ENCODE data around the gene PCTP.

Gene PCTP

DNA sequence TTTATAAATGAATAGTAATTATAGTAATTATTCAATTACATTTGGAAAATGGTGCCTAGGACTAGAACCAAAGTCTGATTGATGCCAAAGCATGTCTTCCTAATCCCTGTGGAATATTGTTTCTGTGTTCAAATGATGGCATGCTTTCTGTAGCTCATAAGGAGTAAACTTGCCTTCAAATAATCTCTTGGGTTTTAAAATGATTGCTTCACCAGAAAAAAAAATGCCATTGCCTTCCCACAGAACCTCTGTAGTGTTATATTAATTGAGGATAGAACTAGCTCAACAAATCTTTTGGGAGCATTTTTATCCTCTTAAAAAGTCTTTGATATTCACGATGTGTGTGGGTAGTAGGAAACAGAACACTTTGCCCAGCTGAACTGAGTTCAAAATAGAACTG is 20.5 kb upstream of the PCTP start:
- Histone ChIP-seq H3K9me3 (ENCODE audit: insufficient read depth, low read length) (no peaks in the 10 kb centered on the region), H3K27ac (ENCODE audit: low read depth, low read length) (no peak overlapping the region), H3K4me3 (ENCODE audit: insufficient read depth, low read length, poor library complexity, severe bottlenecking) (no peak overlapping the region), H3K79me2 (ENCODE audit: insufficient read depth, low read length) (no peaks in the 10 kb centered on the region), H3K36me3 (ENCODE audit: low read length) (no peaks in the 10 kb centered on the region), H4K20me1 (ENCODE audit: low read depth, low read length) (no peaks in the 10 kb centered on the region), H3K27me3 (ENCODE audit: low read length) (no peaks in the 10 kb centered on the region), H3K9ac (ENCODE audit: low read length) (no peak overlapping the region), H3F3A (ENCODE audit: insufficient read depth) (no peaks in the 10 kb centered on the region), H3K9me2 (replicated peaks; ENCODE audit: insufficient read depth, low read length) (no peaks in the 10 kb centered on the region), H3K4me2 (ENCODE audit: low read depth, low read length, poor library complexity, severe bottlenecking) (no peak overlapping the region), H2AFZ (ENCODE audit: low read depth, low read length, severe bottlenecking) (no peak overlapping the region)
- no peak for TF ChIP-seq CTCF (IDR thresholded peaks at IDR 0.05; ENCODE audit: insufficient read depth, low read length, poor library complexity, severe bottlenecking)

- H3K9me2 ChIP-seq (replicated peaks; ENCODE audit: insufficient read depth, low read length), result no peaks in the 10 kb centered on the region
- no peaks in the 10 kb centered on the region for H3K79me2 ChIP-seq (ENCODE audit: insufficient read depth, low read length)
- H3K4me3 ChIP-seq (ENCODE audit: insufficient read depth, low read length, poor library complexity, severe bottlenecking), result no peak overlapping the region
- H3K27me3 ChIP-seq (ENCODE audit: low read length), result no peaks in the 10 kb centered on the region
- H3F3A ChIP-seq (ENCODE audit: insufficient read depth), result no peaks in the 10 kb centered on the region
- TF ChIP-seq CTCF (IDR thresholded peaks at IDR 0.05; ENCODE audit: insufficient read depth, low read length, poor library complexity, severe bottlenecking), result no peak
- TF ChIP-seq EZH2phosphoT487 (conservative IDR thresholded peaks at IDR 0.05; ENCODE audit: low read length), result no peak
- H3K36me3 ChIP-seq (ENCODE audit: low read length), result no peaks in the 10 kb centered on the region
- H4K20me1 ChIP-seq (ENCODE audit: low read depth, low read length), result no peaks in the 10 kb centered on the region
- H3K9me3 ChIP-seq (ENCODE audit: insufficient read depth, low read length), result no peaks in the 10 kb centered on the region
- H3K4me2 ChIP-seq (ENCODE audit: low read depth, low read length, poor library complexity, severe bottlenecking), result no peak overlapping the region
- no peak overlapping the region for H2AFZ ChIP-seq (ENCODE audit: low read depth, low read length, severe bottlenecking)
- no peak overlapping the region for H3K9ac ChIP-seq (ENCODE audit: low read length)
- H3K27ac ChIP-seq (ENCODE audit: low read depth, low read length), result no peak overlapping the region
Measured at GRCh38 chr17:55730808-55731207, 20.0 kb upstream of the PCTP start.

DNA sequence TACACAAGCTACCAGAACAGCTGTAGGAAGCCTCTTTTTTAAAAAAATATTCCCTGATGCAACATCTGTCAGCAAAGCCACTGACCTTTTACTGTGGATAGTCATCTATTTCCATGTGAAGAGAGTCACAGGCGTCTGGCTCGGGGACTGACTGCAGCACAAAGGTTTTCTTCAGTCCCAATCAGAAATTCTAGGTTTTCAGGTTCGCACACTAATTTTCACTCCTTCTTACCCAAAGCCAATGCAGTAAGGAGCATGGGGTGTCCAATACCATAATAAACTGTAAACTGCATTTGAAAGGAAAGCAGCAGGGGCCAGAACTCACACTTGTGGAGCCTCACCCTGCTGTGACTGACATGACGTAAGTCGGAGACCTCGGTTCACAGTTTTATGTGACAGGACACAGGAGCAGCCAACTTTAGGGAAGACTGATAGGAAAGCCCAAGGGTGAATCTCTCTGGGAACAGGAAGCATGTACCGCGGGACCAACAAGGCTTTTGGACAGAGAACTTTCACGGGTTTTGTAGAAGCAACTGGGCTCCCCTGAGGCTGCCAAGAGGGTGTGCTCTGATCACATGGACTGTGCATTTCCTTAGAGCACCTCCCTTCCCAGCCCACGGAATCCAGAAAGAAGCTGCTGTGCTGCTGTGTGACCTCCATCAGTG is 19.1 kb upstream of the PCTP start:
- H3K4me2 ChIP-seq (ENCODE audit: low read depth, low read length, poor library complexity, severe bottlenecking), result no peak overlapping the region
- H3K9me2 ChIP-seq (replicated peaks; ENCODE audit: insufficient read depth, low read length), result no peaks in the 10 kb centered on the region
- TF ChIP-seq EZH2phosphoT487 (conservative IDR thresholded peaks at IDR 0.05; ENCODE audit: low read length) (no peak), CTCF (IDR thresholded peaks at IDR 0.05; ENCODE audit: insufficient read depth, low read length, poor library complexity, severe bottlenecking) (no peak)
- no peak overlapping the region for H3K9ac ChIP-seq (ENCODE audit: low read length)
- no peak overlapping the region for H2AFZ ChIP-seq (ENCODE audit: low read depth, low read length, severe bottlenecking)
- H3K79me2 ChIP-seq (ENCODE audit: insufficient read depth, low read length), result no peaks in the 10 kb centered on the region
- no peaks in the 10 kb centered on the region for H3K27me3 ChIP-seq (ENCODE audit: low read length)
- no peak overlapping the region for H3K4me3 ChIP-seq (ENCODE audit: insufficient read depth, low read length, poor library complexity, severe bottlenecking)
- H4K20me1 ChIP-seq (ENCODE audit: low read depth, low read length), result no peaks in the 10 kb centered on the region
- H3F3A ChIP-seq (ENCODE audit: insufficient read depth), result no peaks in the 10 kb centered on the region
- no peaks in the 10 kb centered on the region for H3K9me3 ChIP-seq (ENCODE audit: insufficient read depth, low read length)
- H3K36me3 ChIP-seq (ENCODE audit: low read length), result no peaks in the 10 kb centered on the region
- no peak overlapping the region for H3K27ac ChIP-seq (ENCODE audit: low read depth, low read length)
